T-helper 2 cell treated with Interferon-gamma antibody and Interleukin-4, amounts not matched to agents 5 μg/mL and 100 μg/mL, for 36 hours (primary cell): ENCODE data around the gene CALML4.
"Not testable (repeated sequence)": the region's sequence is repeated elsewhere in the genome, so short reads cannot be mapped to it uniquely, and the experiment has no call there.

Experiments
- DNase-seq: peaks from one replicate; pipeline ENCODE4 v3.0.0; 2021; ENCODE audit warnings: low spot score
- H3K27ac Mint-ChIP-seq: one replicate; pipeline ENCODE4 v1.8.0; 2021; ENCODE audit warnings: mild to moderate bottlenecking, mixed read lengths
- H3K27me3 Mint-ChIP-seq: one replicate; pipeline ENCODE4 v1.8.0; 2021; ENCODE audit warnings: low read depth, mixed read lengths
- H3K36me3 Mint-ChIP-seq: one replicate; pipeline ENCODE4 v1.8.0; 2021; ENCODE audit warnings: low read depth, mixed read lengths
- H3K4me1 Mint-ChIP-seq: one replicate; pipeline ENCODE4 v1.8.0; 2021; ENCODE audit warnings: low read depth, mixed read lengths
- H3K4me3 Mint-ChIP-seq: one replicate; pipeline ENCODE4 v1.8.0; 2022; ENCODE audit warnings: mild to moderate bottlenecking, moderate library complexity, mixed read lengths
- H3K9me3 Mint-ChIP-seq: one replicate; pipeline ENCODE4 v1.8.0; 2021; ENCODE audit warnings: mixed read lengths

The CALML4 gene

GRCh38 chr15:68204776-68205557, at the start of gene CALML4:
TSS of gene CALML4 (minus strand) at chr15:68205332. CDS start at chr15:68205247, 85 bp downstream.
- peak within 1 kb of the TSS; percentile 82 for H3K27ac Mint-ChIP-seq
- peak within 1 kb of the TSS; percentile 70 for H3K4me3 Mint-ChIP-seq
- H3K4me1 Mint-ChIP-seq: peaks cover 36% of the 10 kb centered on the region
- no peaks in the 10 kb centered on the region for H3K27me3 Mint-ChIP-seq
- DNase-seq: no peak
- peaks cover 10% of the 10 kb centered on the region for H3K36me3 Mint-ChIP-seq
- H3K9me3 Mint-ChIP-seq: no peaks in the 10 kb centered on the region

- Mint-ChIP-seq H3K9me3 (no peaks in the 10 kb centered on the region), H3K27ac (no peak overlapping the region), H3K4me1 (peaks cover 4% of the 10 kb centered on the region), H3K4me3 (no peak overlapping the region), H3K27me3 (peaks cover 24% of the 10 kb centered on the region), H3K36me3 (no peaks in the 10 kb centered on the region)
- DNase-seq: peak; percentile 27
Observed at GRCh38 chr15:68252925-68253534, 47.9 kb upstream of the CALML4 start.

GRCh38 chr15:68249058-68249713, 44.1 kb upstream of the CALML4 start:
- Mint-ChIP-seq H3K9me3 (peaks cover 8% of the 10 kb centered on the region), H3K36me3 (no peaks in the 10 kb centered on the region), H3K27ac (no peak overlapping the region), H3K27me3 (peaks cover 28% of the 10 kb centered on the region), H3K4me3 (no peak overlapping the region), H3K4me1 (peaks cover 2% of the 10 kb centered on the region)
- no peak for DNase-seq

GRCh38 chr15:68244235-68244634, 39.1 kb upstream of the CALML4 start:
- Mint-ChIP-seq H3K36me3 (no peaks in the 10 kb centered on the region), H3K4me1 (no peaks in the 10 kb centered on the region), H3K4me3 (no peak overlapping the region), H3K27ac (no peak overlapping the region), H3K27me3 (peaks cover 19% of the 10 kb centered on the region), H3K9me3 (peaks cover 11% of the 10 kb centered on the region)
- no peak for DNase-seq

GRCh38 chr15:68241088-68241935, 36.2 kb upstream of the CALML4 start:
- no peak for DNase-seq
- H3K4me3 Mint-ChIP-seq: no peak overlapping the region
- H3K36me3 Mint-ChIP-seq: no peaks in the 10 kb centered on the region
- peaks cover 7% of the 10 kb centered on the region for H3K27me3 Mint-ChIP-seq
- no peaks in the 10 kb centered on the region for H3K4me1 Mint-ChIP-seq
- H3K9me3 Mint-ChIP-seq: peaks cover 11% of the 10 kb centered on the region
- no peak overlapping the region for H3K27ac Mint-ChIP-seq

- Mint-ChIP-seq H3K9me3 (peaks cover under 1% of the 10 kb centered on the region), H3K4me1 (no peaks in the 10 kb centered on the region)
Observed at GRCh38 chr15:68239025-68239424, 33.9 kb upstream of the CALML4 start.

GRCh38 chr15:68235022-68235421, 29.9 kb upstream of the CALML4 start:
- DNase-seq: no peak
- H3K4me1 Mint-ChIP-seq: peaks cover 3% of the 10 kb centered on the region
- H3K27ac Mint-ChIP-seq: no peak overlapping the region
- peaks cover 9% of the 10 kb centered on the region for H3K27me3 Mint-ChIP-seq
- no peaks in the 10 kb centered on the region for H3K36me3 Mint-ChIP-seq
- H3K9me3 Mint-ChIP-seq: no peaks in the 10 kb centered on the region
- H3K4me3 Mint-ChIP-seq: no peak overlapping the region

More at GRCh38 chr15:68239025-68239424, 33.9 kb upstream of the CALML4 start:
- no peak for DNase-seq
- Mint-ChIP-seq H3K27me3 (peaks cover 7% of the 10 kb centered on the region), H3K36me3 (no peaks in the 10 kb centered on the region), H3K27ac (no peak overlapping the region), H3K4me3 (no peak overlapping the region)

- H3K9me3 Mint-ChIP-seq, H3K36me3 Mint-ChIP-seq, H3K27ac Mint-ChIP-seq: not testable (repeated sequence)
Observed at GRCh38 chr15:68234520-68234919, 29.4 kb upstream of the CALML4 start.

GRCh38 chr15:68234060-68234459, 28.9 kb upstream of the CALML4 start:
- Mint-ChIP-seq H3K4me3 (no peak overlapping the region), H3K27me3 (peaks cover 11% of the 10 kb centered on the region), H3K9me3 (no peaks in the 10 kb centered on the region), H3K36me3 (no peaks in the 10 kb centered on the region), H3K4me1 (peaks cover 6% of the 10 kb centered on the region), H3K27ac (no peak overlapping the region)
- no peak for DNase-seq

More at GRCh38 chr15:68234520-68234919, 29.4 kb upstream of the CALML4 start:
- not testable (repeated sequence) for DNase-seq, H3K4me3 Mint-ChIP-seq, H3K4me1 Mint-ChIP-seq
- peaks cover 11% of the 10 kb centered on the region for H3K27me3 Mint-ChIP-seq

GRCh38 chr15:68232937-68233336, 27.8 kb upstream of the CALML4 start:
- no peak overlapping the region for H3K27ac Mint-ChIP-seq
- H3K4me1 Mint-ChIP-seq: peaks cover 14% of the 10 kb centered on the region
- H3K4me3 Mint-ChIP-seq: no peak overlapping the region
- H3K9me3 Mint-ChIP-seq: no peaks in the 10 kb centered on the region
- H3K36me3 Mint-ChIP-seq: peaks cover 8% of the 10 kb centered on the region
- peaks cover 6% of the 10 kb centered on the region for H3K27me3 Mint-ChIP-seq
- no peak for DNase-seq

- Mint-ChIP-seq H3K27me3 (peaks cover 6% of the 10 kb centered on the region), H3K4me1 (peaks cover 19% of the 10 kb centered on the region), H3K4me3 (no peak overlapping the region), H3K27ac (no peak overlapping the region), H3K36me3 (peaks cover 8% of the 10 kb centered on the region), H3K9me3 (no peaks in the 10 kb centered on the region)
- DNase-seq: no peak
Observed at GRCh38 chr15:68232449-68232848, 27.3 kb upstream of the CALML4 start.

GRCh38 chr15:68231102-68231818, 26.1 kb upstream of the CALML4 start:
- Mint-ChIP-seq H3K4me1 (peaks cover 25% of the 10 kb centered on the region), H3K4me3 (peak overlapping the region; percentile 19), H3K36me3 (peaks cover 8% of the 10 kb centered on the region), H3K9me3 (no peaks in the 10 kb centered on the region), H3K27ac (no peak overlapping the region), H3K27me3 (peaks cover 6% of the 10 kb centered on the region)
- no peak for DNase-seq
